Fibroblast of pulmonary artery (primary cell): ENCODE results near the gene PTGIS.

Experiments used
- DNase-seq: peaks from one replicate; pipeline ENCODE4 v3.0.0-alpha.2; 2010; ENCODE audit warnings: low read depth
- H3K4me3 ChIP-seq: replicated peaks from 2 replicates; pipeline ENCODE4 v1.5.1; 2011; ENCODE audit warnings: low read depth, mild to moderate bottlenecking, control low read depth, low read length, moderate library complexity
- CTCF ChIP-seq: IDR thresholded peaks from 2 replicates; pipeline ENCODE4 v1.5.1; 2011; ENCODE audit warnings: mild to moderate bottlenecking, control low read depth, low read length, inconsistent platforms; ENCODE audit errors: missing control alignments

Gene PTGIS

GRCh38 chr20:49468412-49468811, 99.5 kb downstream of the PTGIS start:
- TF ChIP-seq CTCF: no peak
- no peak for DNase-seq

GRCh38 chr20:49466114-49466912, 101.6 kb downstream of the PTGIS start:
- no peak for TF ChIP-seq CTCF
- H3K4me3 ChIP-seq: no peak overlapping the region
- DNase-seq: no peak

More at GRCh38 chr20:49468412-49468811, 99.5 kb downstream of the PTGIS start:
- no peak overlapping the region for H3K4me3 ChIP-seq

GRCh38 chr20:49464556-49464955, 103.4 kb downstream of the PTGIS start:
- no peak for DNase-seq
- no peak overlapping the region for H3K4me3 ChIP-seq
- TF ChIP-seq CTCF: no peak

- no peak for DNase-seq
- no peak for TF ChIP-seq CTCF
- H3K4me3 ChIP-seq: no peak overlapping the region
Measured at GRCh38 chr20:49462626-49463025, 105.3 kb downstream of the PTGIS start.

- no peak for TF ChIP-seq CTCF
- no peak for DNase-seq
- H3K4me3 ChIP-seq: no peak overlapping the region
Measured at GRCh38 chr20:49461894-49462620, 105.9 kb downstream of the PTGIS start.

GRCh38 chr20:49460916-49461315, 107.0 kb downstream of the PTGIS start:
- H3K4me3 ChIP-seq: no peak overlapping the region
- TF ChIP-seq CTCF: no peak
- DNase-seq: no peak
